ENCODE measurements around the gene SEMA3F.
A peak's percentile ranks its signal among the peaks of the same experiment; 100 is the strongest.

SEMA3F gene

DNA sequence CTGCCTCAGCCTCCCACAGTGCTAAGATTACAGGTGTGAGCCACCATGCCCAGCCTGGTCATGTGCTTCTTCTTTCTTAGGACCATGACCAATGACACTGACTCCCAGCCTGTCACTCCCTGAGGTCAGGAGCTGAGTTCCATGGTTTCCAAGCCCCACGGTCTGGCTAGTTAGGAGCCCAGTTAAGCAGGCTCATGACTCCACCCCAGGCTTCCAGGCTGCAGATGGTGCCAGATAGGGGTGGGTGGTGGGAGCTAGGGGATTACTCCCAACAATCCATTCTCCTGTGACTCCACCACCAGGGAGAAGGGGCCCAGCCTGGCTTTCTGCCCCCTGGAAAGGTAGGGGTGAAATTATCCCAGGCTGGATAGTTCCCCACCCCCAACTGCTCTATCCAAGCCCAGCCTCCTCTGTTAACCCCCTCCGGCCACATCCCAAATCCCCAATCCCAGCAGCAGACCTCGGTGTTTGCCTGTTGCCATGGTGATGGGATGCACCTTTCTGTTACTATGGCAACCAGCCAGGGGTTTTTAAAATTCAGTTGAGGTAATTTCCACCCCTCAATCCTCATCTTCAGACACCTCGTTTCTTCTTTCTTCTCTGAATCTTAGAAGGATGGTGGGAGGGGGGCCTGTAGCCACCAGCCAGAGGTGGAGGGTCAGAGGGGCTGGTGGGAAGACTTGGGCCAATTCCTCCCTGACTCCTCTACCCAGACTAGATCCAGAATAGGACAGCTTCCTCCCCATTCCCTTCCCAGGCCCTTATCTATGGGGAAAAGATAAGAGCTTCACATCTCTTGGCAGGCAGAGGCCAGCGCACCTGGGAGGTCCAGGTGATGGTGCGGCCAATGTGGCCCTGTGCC is 22.5 kb upstream of the SEMA3F start:
- no peak for DNase-seq

DNA sequence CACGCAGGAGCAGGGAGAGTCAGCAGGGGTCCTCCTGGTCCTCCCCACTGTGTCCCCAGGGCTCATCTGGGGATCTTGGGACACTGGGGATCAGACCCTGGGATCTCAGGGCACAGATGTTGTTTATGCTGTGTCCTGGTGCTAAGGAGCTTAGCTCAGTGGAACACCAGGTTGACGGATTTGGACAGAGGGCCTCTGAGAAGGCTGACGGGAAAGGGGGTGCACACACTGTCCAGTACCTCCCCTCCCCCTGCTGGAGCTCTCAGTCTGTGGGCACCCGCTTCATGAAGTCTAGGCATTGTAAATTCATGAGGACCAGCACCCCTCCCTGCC is 21.9 kb upstream of the SEMA3F start:
- DNase-seq: no peak

DNA sequence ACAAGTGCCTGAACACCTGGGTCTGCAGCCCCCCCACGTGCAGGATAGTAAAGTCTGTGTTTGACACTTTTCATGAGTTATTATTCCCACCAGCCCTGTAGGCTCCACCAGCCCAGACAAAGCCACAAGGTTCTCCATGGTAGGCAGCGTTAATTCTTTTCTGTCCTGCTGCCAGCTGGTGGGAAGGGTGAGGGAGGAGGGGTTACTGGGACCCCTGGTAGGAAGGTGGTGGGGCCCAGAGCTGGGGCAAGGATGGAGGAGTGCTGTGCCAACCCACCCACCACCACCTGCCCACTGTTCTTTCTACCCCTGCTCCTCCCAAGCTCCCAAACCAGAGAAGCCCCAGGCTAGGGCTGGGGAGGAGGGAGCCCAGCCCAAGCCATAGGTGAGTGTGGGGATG is 20.8 kb upstream of the SEMA3F start:
- DNase-seq: no peak

DNA sequence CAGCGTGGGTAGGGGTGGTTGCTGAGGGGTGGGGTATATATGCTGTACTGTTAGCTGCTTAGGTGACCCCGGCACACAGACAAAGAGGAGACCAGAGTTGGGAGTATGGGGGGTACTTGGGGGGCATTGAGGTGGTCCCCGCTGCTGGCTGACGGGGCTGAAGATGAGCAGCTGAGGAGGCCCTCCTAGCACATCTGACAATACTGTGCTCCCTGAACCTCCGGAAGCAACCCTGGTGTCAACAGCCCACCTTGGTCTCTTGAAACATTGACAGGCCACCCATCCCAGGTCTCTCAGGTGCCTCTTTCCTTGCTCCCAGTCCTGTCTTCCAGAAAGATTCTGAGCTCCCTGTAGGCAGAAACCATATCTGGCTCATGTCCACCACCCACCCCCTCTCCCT is 19.2 kb upstream of the SEMA3F start:
- no peak for DNase-seq

DNA sequence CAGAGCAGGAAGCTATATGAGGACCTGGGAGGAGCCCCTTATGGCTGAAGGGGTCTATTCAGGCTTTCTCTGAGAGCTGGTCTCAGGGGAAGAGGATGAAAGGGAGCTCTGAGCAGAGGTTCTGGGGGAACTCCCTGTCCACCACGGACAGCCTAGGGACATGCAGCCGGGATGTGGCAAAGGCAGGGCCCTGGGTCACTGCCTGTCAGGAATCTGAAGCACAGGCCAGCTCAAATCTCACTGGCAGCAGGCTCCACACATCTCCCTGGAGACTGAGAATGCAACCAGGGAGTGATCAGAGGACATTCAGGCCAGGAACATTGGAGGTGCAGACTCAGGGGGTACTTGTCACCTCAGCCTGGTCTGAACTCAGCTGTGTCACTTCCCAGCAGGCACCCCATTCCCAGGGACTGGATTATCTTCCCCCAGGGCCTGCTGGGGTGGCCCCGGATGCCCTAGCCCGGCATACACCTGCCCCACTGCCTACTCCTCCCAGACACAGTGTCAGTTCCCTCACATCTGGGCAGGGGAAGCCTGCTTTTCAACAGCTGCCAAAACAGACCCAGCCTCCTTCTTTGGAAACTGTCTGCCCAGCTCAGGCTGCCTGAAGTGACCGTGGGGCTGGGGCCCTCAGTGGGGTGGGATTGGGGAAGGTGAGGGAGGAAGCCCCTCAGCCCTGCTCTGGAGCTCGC is 18.3 kb upstream of the SEMA3F start:
- no peak for DNase-seq

DNA sequence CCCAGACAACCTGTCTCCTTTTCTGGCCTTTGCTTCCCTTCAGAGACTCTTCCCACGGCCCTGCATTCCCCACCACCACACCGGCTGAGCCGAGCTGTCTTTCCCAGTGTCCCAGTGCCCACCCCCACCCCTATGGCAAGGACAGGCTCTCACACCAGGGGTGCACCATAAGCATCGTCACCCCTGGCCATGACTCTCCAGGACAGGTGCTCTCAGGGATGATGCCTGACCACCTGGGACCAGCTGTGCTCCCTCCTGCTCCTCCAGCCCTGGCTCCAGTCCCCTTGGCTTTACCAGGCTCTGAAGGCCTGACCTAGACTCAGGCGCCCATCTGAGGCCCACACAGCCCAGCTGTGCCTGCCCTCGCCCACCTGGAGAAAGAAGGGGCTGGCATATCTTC is 17.6 kb upstream of the SEMA3F start:
- DNase-seq: no peak

DNA sequence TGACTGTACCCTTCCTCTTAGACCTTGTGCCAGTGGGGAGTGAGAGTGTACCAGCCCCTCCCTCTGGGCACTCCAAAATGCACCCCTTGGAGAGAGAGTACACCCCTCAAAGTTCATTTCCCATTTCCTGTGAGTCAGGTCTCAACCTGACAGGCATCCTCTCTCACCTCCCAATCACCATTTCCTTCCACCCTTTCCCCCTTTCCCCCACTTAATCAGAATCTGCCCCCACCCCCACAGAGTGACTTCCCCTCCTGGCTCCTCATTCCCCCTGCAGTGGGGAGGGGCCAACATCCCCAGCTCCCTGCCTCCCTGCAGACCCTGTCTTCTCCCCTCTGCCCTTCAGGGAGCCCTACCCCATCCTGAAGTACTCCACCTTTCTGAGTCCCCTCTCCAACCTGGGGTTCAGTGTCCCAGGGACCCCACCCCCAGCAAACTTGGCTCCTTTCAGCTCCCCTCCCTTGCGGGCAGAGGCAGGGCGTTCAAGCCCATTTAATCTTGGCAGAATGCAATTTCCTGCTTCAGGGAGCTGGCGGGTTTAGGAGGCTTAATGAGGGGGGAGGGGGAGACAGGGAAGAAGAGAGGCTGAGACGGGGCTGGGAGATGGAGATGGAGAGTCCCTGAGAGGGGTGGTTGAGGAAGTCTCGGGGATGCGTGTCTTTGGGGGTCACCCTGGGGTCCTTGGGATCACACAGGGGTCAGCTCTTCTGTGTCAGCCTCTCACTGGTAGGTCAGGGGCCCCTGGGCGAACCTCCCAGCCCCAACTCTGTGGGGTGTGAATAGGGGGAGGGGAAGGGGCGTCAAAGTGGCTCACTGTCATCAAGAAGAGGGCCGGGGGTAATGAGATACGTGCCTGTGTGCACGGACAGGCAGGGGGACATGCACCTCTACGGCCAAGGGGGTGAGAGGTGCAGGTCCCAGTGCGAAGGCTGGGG is 16.6 kb upstream of the SEMA3F start:
- peak; percentile 60 to 62 for DNase-seq

DNA sequence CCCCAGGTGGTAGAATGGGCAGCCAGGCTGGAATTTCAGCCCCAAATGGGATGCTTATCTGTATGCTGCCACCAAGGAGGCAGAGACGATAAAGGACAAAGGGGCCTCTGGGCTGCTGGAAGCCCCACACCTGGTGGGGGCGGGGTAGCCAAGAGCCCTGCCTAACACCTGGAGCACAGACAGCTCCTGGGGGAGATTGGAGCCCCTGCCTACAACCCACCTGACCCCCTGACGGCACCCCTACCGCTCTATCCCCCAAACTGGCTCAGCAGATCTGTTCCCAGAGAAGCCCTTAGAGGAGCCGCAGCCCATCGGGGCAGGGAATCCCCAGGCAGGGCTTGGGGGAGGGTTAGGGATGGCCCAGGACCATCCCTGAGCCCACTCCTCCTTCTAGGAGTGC is 15.8 kb upstream of the SEMA3F start:
- no peak for DNase-seq

DNA sequence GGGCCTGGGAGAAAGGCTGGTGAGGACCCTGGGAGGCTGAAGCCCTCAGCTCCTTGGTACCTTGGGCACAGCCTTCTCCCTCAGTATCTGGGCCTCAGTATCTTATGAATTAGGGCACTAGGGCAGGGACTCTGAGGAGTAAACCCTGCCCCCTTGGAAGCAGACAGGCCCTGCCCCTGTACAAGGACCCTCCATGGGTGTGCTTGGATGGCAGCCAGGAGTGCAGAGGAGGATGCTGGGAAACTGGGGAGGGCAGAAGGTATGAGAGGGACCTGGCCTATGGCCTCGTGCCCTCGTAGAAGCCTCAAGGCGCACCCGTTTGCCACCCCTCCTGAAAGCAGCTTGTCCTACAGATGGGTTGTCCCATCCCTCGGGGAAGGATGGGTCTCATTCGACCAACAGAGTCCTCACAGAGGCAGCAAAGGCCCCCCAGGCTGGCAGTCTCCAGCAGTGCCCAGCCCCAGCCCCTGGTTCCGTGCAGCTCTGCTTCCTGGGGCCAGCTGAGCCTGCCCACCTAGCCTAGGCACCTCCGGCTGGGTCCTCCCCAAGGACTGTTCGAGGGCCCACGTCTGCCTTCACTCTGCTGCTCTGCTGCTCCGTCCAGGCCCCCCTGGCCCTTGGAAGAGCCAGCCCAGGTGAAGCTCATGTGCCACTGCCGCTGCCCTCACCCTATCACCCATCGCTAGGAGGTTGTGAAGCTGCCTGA is 15.3 kb upstream of the SEMA3F start:
- no peak for DNase-seq

DNA sequence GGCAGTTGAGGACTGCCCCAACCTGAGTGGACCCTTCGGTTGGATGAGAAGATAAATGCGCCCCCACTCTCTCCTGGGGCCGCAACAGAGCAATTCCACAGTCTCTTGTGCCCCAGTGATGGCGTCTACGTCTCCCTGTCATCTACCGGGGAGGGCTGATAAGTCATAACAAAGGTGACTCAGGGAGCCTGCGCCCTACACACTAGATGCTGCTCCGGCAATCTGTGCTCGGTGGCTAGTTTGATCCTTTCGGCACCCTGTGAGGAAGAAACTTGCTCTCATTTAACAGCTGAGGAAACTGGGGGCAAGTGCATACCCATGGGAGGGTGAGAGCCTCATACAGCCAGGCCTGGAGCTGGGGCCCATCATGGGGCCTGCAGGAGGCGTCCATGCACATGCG is 14.1 kb upstream of the SEMA3F start:
- DNase-seq: no peak

DNA sequence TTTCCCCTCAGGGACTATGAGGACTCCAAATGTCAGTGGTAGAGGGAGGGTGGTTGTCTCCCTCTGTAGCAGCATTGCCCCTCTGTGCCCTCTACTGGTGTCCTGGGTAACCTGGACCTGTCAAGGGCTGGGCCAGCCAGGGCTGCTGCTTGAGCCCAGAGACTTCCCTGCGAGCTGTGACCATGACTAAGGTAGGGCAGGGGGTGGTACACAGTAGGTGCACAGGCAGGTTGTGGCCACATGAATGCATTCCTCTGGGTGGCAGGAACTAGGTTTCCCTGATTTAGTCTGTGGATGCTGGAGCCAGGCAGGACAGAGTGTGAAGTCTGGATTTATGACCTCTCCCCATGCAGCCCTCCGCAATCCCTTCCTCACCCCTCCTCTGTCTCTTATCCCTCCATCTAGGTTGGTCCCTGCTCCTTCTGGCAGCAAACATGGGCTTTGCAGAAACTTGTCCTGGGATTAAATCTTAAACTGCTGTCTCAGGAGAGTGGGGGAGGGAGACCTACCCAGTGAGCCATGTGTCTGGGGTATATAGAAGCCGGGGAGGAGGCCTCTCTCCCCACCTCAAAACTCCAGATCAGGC is 8.7 kb upstream of the SEMA3F start:
- DNase-seq: no peak

DNA sequence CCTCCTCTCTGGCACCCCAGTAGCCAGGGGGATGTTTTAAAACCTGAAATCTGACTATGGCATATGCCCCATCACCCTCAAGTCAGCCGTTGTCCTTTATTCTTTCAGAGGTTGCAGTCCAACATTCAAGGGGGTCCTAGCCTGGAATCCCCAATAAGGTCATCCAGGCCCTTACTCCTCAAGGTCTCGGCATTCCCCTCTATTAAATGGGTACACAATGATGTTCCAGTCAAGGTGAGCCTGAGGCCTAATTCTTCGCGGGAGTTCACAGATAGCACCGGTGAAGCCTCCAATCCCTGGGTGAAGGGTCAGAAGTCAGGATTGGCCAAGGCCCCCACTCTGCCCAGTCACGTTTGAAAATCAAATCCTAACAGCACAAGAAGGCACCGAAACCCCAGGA is 8.1 kb upstream of the SEMA3F start:
- no peak for DNase-seq

DNA sequence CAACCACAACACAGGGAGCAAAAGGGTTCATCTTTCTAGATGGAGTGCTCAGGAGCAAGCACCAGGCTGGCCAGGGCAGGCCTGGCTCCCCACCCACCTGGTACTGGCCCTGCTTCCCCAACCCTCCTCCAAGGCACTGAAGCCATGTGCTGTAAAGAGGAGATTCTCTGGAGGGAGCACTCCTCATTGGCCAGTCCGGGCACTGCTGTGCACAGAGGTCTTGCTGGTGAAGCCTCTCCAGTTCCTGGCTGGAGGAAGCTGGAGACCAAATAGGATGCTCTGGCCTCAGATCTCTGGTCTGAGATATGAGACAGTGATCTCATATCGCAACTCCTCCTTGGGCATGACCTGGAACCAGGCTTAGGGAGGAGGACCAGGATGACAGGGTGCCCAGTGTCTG is 7.7 kb upstream of the SEMA3F start:
- DNase-seq: no peak

DNA sequence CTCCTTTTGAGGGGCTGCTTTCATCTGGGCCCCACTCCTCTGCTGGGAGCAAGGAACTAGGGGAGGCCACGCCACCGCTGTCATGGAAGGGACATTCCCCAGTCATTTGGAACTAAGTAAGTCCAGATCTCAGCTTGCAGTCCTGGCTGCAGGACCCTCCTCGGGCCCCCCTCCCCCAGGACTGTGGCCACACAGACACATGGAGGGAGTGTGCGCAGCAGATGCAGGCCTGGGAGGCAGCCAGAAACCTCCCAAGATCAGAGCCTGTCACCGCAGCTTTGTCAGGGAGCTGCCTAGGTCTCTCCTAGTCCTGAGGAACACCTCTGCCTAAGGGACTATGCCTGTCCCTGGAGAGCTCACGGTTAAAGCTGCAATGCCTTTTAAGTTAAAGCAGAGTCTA is 7.3 kb upstream of the SEMA3F start:
- DNase-seq: no peak

DNA sequence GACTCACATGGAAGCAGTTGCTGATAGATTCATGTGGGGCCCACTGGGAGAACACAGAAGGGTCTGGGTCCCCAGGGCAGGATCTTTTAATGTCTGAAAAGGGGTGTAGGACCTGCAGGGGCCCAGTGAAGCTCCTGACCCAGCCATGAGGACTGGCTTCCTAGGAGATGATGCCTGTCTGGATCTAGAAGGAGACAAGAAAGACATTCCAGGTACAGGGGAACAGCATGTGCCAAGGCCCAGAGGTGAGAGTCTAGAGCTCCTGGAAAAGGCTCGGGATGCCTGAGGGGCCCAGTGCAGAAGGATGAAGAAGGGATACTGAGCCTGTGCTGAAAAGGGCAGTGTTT is 4.7 kb upstream of the SEMA3F start:
- DNase-seq: no peak

DNA sequence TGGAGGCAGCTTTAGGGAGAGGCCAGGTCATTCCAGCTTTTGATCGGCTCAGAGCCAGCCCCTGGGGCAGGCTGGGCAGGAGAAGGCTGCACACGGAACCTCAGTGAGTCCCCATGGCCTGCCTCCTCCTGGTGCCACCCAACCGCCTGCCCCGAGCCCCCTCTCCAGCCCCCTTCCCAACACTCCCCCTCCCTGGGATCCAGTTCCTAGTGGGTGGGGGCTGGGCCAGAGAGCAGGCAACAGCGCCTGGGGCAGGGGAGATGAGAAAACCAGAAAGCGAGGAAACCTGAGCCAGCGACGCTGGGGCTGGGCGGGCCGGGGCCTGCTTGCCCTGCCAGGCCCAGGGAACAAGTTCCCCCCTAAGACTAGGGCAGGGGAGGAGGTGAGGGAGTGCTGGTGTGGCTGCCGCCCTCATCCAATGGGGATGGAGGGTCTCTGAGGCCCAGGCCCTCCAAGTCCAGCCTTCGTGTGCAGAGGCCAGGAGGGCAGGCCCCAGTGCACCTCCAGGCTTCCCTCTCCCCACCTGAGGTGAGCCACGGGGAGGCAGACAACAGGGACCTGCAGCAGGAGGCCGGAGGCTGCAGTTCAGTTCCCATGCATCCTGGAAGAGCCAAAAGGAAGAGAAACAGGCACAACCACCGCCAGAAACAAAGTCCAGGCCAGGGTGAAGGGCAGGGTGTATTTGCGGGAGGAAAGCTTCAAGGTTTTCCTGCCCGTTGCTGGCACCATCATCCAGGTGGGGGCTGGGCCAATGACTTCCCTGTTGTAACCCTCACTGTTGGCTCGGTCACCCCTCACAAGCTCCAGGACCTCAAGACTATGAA is 4.0 kb upstream of the SEMA3F start:
- no peak for DNase-seq

DNA sequence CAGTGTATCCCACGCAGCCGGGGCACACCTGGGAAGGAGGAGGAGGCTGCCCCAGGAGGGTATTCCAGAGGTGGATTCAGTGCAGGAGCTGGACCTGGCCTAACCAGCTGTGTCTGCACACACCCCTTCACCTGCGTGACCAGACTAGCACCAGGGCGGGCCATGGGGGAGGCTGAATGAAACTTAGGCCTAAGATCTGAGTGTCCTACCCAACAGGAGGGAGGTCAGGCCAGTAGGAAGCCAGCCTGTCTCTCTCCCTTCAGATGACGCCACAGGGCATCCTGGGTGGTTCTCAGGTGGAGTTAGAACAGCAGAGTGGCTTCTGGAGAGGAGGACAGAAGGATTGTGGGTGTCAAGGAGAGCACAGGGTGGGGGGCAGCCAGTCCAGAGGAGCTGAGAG is 3.4 kb upstream of the SEMA3F start:
- no peak for DNase-seq

DNA sequence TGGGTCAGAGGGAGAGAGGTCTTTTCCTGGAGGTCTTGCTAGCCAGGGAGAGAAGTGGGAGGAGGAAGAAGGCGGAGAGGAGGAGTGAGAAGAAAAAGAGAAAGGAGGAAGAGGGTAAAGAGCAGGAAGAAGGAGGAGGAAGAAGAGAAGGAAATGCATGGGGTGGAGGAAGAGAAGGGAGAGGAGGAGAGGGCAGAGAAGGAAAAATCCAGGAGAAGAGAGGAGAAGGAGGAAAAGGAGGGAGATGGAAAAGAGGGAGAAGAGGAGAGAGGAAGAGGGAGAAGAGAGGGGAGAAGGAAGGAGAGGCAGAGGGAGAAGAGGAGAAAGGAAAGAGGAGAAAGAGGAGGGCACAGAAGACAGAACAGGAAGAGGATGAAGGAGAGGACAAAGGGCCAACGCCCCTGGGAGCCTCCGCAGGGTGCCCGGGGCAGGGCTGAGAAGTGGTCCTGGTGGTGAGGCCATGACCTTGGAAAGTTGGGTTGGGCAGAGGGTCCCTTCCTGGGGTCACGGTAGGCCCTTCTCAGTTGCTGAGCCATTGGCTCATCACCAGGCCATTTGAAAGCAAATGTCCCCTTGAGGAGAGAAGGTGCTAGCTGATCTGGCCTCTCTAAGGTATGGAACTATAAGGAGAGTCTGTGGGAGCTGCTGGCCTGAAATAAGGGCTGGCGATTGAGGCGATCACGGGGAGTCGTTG is 1.2 kb upstream of the SEMA3F start:
- DNase-seq: no peak

DNA sequence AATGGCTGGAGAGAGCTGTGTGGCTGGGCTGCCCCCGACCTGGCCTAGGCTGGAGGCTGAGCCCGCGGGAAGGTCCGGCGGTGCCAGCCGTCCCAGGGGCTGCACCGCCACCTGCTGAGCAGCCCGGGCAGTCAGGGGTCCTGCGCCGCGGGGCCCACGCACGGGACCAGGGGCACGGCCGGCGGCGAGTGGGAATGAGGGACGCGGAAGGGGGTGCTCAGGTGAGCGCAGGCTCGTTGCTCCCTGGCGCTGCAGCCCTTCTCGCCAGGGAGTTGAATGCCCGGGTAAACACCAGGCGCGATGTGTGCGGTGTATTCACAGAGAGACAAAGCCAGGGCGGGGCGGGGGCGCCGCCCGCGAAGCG is 666 bp upstream of the SEMA3F start:
- DNase-seq: peak; percentile 27 to 51

DNA sequence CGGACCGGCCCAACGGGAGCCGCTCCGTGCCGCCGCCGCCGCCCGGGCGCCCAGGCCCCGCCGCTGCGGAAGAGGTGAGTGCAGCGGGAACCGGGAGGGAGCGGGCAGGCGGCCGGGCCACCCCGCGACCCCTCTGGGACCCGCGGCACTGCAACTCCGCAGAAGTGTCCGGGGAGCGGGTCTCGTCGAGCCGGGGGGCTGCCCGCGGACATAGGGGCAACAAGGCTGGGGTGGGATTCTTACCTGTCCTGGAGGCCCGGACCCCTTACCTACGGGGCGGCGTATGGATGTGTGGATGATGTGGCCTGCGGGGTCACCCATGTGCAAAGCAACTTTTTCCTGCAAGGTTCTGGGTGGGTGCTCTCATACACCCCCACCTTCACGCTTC is 361 bp downstream of the SEMA3F start:
- DNase-seq: no peak

DNA sequence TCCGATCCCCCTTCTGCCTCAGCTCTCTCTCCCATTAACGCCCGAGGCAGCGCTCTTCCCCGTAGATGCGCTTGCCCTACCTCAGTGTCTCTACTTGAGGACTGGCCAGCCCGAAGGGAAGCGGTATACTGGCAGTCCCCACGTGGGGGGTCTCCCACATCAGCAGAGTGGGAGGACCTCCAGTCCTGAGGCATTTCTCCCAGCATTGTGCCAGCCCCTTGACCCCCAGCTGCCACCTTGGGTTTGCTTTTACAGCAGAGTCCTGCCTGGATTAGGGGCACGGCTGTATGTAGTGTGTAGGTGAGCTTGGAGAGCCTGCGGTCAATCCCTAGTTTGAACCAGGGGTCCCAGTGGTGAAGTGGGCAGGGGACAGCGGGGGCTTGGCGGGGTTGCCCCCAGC is 767 bp downstream of the SEMA3F start:
- DNase-seq: no peak
